HG03460 (cell line): ENCODE results near the gene OVCA2.

Experiments used
- ATAC-seq: cut with Tn5 transposase; IDR thresholded peaks from one replicate; pipeline ENCODE4 v1.9.1; 2021; ENCODE audit not compliant: unreplicated experiment

OVCA2 gene

GRCh38 chr17:2082003-2082781 is 40.4 kb downstream of the OVCA2 start:
- ATAC-seq = no peak

- ATAC-seq = no peak
Measured at GRCh38 chr17:2083613-2084035, 41.8 kb downstream of the OVCA2 start.

DNA sequence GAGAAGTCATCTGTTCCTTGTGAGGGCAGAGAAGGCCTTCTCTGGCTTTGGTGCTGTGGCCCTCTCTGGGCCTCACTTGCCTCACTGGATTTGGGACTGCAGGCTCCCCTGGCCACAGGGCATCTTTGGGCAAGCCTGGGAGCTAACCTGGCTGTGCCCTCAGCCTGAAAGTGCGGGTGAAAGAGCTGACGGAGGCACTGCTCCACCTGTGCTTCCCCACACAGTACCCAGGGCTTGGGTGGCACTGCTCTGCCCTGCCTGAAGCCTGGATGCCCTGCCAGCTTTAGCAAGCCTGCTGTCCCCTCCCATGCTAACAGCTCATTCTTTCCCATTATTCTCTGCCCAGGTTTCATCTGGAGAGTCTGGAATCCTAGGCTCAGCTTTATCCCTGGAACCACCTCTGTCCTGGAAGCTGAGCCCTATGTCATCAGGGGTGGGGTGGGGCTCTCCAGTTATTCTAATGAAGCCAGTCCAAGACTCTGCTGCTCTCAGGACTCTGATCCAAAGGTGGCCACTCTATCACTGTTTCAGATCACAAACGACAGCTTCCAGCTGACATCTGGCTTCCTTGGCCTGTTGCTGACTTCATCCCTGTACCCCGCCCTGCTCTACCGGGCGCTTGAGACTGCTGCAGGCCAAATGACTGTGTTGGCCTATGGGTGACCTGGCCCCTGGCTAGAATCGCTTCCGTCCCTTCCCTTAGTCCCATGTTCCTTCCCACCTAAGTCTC is 42.4 kb downstream of the OVCA2 start:
- ATAC-seq = no peak

DNA sequence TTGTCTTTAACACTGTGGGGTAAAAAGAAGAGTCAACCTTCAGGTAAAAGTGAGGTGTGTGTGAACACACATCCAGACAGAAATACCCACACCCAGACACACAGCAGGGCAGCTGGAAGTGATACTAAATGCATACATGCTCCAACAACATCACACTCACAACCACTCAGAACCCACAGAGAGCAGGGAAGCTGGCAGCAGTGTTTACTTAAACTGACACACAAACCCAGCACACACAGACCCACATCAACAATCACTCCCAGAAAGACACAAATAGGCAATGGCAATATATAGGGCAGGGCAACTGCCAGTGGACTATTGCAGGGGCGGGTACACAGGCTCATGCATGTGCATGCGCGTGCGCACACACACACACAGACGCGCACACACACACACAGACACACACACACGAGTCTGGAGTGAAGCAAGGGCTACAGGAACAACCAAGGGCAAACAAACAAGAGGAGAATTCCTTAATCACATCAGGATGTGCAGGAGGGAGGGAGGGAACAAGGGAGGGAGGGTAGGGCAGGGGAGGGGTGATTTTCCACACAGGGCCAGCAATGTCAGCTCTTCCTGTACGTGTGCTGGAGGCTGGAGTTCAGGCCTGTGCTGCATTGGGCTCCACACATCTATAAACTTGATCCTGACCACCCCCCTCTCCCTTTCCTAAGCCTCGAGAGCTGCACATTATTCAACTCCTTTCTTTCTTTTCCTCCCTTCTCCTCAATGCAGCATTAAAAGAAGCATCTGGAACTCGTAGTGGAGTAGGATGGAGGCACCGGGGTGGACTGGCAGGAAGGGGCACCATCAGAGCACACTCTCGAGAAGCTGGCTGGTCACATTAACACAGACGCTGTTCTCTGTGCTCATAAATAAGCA is 43.2 kb downstream of the OVCA2 start:
- no peak for ATAC-seq

- no peak for ATAC-seq
Measured at GRCh38 chr17:2085648-2085949, 43.8 kb downstream of the OVCA2 start.

DNA sequence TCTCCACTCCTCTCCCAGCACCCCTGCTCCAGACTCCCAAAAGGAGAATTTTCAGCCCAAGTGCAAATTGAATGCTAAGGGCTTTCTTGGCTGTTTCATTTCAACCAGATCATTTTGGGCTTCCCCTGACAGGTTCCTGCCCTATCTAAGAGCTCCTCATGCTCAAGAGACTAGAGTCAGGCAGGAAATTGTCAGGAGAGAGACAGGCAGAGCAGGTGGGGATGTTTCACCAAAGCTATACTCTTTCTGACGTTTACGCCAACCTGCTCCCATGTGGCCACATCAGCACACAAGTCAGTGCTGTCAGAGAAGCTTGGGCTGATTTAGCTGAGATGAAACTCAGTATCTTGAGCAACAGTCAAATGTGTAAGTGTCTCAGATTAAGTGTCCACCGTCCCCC is 44.5 kb downstream of the OVCA2 start:
- ATAC-seq = no peak

- no peak for ATAC-seq
Measured at GRCh38 chr17:2087597-2088211, 45.9 kb downstream of the OVCA2 start.

DNA sequence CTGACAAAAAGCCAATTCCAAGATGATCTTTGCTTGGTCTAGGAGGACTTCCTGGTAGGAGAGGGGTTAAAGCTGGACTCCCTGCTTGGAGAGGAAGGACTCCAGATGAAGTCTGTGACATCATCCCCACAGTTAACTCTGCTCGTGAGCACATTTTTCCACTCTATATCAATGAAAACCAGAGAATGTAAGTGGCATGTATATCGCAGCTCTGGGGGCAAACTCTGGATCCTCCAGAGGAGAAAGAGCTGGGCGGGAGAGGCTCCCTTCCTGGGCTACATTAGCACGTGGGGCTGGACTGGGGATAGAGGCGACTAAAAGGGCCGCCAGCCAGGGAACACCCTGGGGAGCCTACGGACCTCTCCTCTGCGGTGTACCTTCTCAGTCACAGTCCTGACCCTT is 47.2 kb downstream of the OVCA2 start:
- ATAC-seq = peak; percentile 23

DNA sequence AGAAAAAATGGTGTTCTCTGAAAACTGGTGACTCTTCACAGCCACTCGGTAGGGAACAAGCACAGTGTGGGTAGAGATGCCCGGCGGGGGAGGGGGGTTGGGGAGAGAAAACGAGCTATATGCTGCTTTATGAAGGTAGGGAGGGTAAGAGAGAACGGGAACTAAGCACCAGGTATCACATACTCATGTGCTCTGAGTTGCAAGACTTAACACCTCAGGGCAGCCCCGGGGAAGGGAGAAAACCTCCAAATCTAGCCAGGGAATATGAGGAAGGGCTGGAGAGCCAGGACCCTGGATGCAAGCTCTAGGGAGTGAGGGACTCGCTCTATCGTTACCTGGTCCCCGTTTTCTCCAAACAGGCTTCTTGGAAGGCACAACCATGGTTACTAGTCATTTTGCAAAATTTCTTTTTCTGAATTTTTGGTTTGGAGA is 48.4 kb downstream of the OVCA2 start:
- ATAC-seq = no peak

DNA sequence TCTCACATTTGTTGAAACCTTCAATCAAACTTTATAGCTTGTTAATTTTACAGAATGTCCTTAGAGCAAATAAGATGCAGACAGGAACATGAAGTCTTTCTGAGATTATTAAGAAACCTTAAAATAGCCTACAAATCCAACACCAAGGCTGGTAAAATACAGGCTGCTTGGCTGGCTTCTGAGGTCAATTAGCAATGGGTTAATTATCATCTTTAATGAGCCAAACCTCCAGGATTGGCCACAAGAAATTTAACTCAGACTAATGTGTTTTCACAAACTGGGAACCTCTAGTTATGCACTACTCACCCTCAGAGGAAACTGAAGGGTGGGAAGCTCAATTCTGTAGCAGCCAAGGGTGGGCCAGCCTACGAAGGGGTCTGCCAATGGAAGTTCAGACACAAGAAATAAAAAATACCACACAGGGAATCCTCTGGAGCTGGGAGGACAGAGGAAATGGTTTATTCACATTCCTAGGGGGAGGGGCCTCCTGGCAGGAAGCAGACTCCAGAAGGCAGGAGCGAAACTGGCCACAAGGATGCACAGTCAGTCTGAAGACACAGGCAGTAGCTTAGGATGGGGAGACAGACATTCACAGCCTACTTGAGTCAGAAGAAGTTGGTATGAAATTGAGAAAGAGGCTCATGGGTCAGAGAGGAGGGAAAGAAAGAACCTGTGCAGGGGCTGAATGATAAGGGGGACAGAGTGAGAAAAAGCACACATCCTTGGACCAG is 49.1 kb downstream of the OVCA2 start:
- ATAC-seq = no peak

- no peak for ATAC-seq
Measured at GRCh38 chr17:2092253-2092652, 50.4 kb downstream of the OVCA2 start.
